ENCODE data around the gene C12orf57. TPM values are rescaled to one million over a fixed set of nuclear protein-coding genes. Genes with fewer than 3 reads are reported as not detected.

C12orf57 gene
- polyA plus RNA-seq, 2 of the 4 experiments (the other 2 are of a cell fraction), result 261 to 466 TPM

- Histone ChIP-seq H3K4me2 (no peak overlapping the region), H3K4me3 (no peak overlapping the region), H3K9me3 (no peaks in the 10 kb centered on the region), H3K4me1 (no peaks in the 10 kb centered on the region), H3K27ac (peak overlapping the region in 1 of 2 experiments; percentile 7; a peak in 1 of 6 replicates)
- 90% methylated on average over 6 of the region's 6 CpGs for WGBS (ENCODE audit: missing lambda C conversion rate)
- TF ChIP-seq EP300 (IDR thresholded peaks at IDR 0.05), result no peak
- TF ChIP-seq KDM1A (IDR thresholded peaks at IDR 0.05; ENCODE audit: low read depth), result no peak
- TF ChIP-seq PHF8 (IDR thresholded peaks at IDR 0.05; ENCODE audit: borderline replicate concordance, low read depth), result no peak
- TF ChIP-seq HOXA7 (CRISPR knock-in tag; IDR thresholded peaks at IDR 0.05), result no peak
- TF ChIP-seq NR3C1 (IDR thresholded peaks at IDR 0.05), result no peak
- no peak for TF ChIP-seq KDM5A (IDR thresholded peaks at IDR 0.05)
- TF ChIP-seq RFX5 (IDR thresholded peaks at IDR 0.05), result no peak
- no peak for TF ChIP-seq SMC3 (IDR thresholded peaks at IDR 0.05)
- TF ChIP-seq MAX (IDR thresholded peaks at IDR 0.05), result no peak
- TF ChIP-seq ESRRA (IDR thresholded peaks at IDR 0.05; ENCODE audit: borderline replicate concordance, low read length), result no peak
- TF ChIP-seq HDAC2 (IDR thresholded peaks at IDR 0.05), result no peak
- no peak for TF ChIP-seq POLR2AphosphoS2 (conservative IDR thresholded peaks at IDR 0.05; ENCODE audit: low read length)
- TF ChIP-seq TP53 (CRISPR knock-in tag; IDR thresholded peaks at IDR 0.05), result no peak
- no peak for TF ChIP-seq ZNF302 (CRISPR knock-in tag; IDR thresholded peaks at IDR 0.05)
- no peak for TF ChIP-seq MAZ (IDR thresholded peaks at IDR 0.05; ENCODE audit: borderline replicate concordance, low read depth, low read length)
- no peak for TF ChIP-seq HES2 (IDR thresholded peaks at IDR 0.05)
- TF ChIP-seq MYC (IDR thresholded peaks at IDR 0.05; ENCODE audit: borderline replicate concordance, low read length), result no peak
- no peak for TF ChIP-seq EHMT2 (IDR thresholded peaks at IDR 0.05; ENCODE audit: low read depth)
- TF ChIP-seq USF2 (IDR thresholded peaks at IDR 0.05), result no peak
- DNase-seq (ENCODE audit: low read depth in 1 of 2, low spot score in 1 of 2), result no peak
- no peak for ATAC-seq
- CTCF ChIA-PET, result interaction anchor here (0.6 to 4.9 kb wide), 9 partner anchors 10 to 363 kb away, joined by 3 to 24 read pairs (median 3); partner anchors contain the start of genes C12orf57 and RNU7-1
- FAIRE-seq, result no peak
- POLR2A ChIA-PET, result interaction anchor here (1.1 to 2.1 kb wide), 3 partner anchors 17 to 98 kb away, joined by 3 to 7 read pairs (median 5); no protein-coding TSS in a partner anchor
Measured at GRCh38 chr12:6978188-6978587, 34.4 kb downstream of the C12orf57 start.

GRCh38 chr12:6978611-6979011 lies 34.8 kb downstream of the C12orf57 start:
- H3K9me3 ChIP-seq, result no peaks in the 10 kb centered on the region
- 89% methylated on average over 3 of the region's 3 CpGs for WGBS (ENCODE audit: missing lambda C conversion rate)
- H3K4me2 ChIP-seq, result no peak overlapping the region
- peak; percentile 38 for TF ChIP-seq MAFK (IDR thresholded peaks at IDR 0.05; ENCODE audit: partially characterized antibody)
- TF ChIP-seq HEYL (CRISPR knock-in tag; IDR thresholded peaks at IDR 0.05), result no peak
- no peak for TF ChIP-seq REST (IDR thresholded peaks at IDR 0.05)
- no peak for TF ChIP-seq FOXS1 (CRISPR knock-in tag; IDR thresholded peaks at IDR 0.05)
- TF ChIP-seq HDAC2 (IDR thresholded peaks at IDR 0.05), result no peak
- H3K27ac ChIP-seq, result peak overlapping the region in 1 of 2 experiments; percentile 7; a peak in 1 of 6 replicates
- POLR2A ChIA-PET, result interaction anchor here (1.6 to 2.1 kb wide), 2 partner anchors 17 to 34 kb away, joined by 5 to 7 read pairs; no protein-coding TSS in a partner anchor
- ATAC-seq, result peak in 1 of 2 experiments; percentile 35; a peak in 2 of 6 replicates
- H3K4me3 ChIP-seq, result no peak overlapping the region
- DNase-seq (ENCODE audit: low read depth in 1 of 2, low spot score in 1 of 2), result no peak
- no peaks in the 10 kb centered on the region for H3K4me1 ChIP-seq
- FAIRE-seq, result no peak
- CTCF ChIA-PET, result interaction anchor here (1.1 to 4.9 kb wide), 5 partner anchors 9 to 47 kb away, joined by 3 to 24 read pairs (median 4); partner anchors contain the start of genes C12orf57 and RNU7-1

Data from A549 (cell line).